ENCODE measurements around the gene CDH18. TPM values are rescaled to one million over a fixed set of nuclear protein-coding genes. Genes with fewer than 3 reads are reported as not detected.

Gene CDH18
- total and polyA plus RNA-seq, 2 of the 4 experiments (the other 2 are of a cell fraction): 0.24 to 1.1 TPM

GRCh38 chr5:19880458-19880857 lies 107.5 kb downstream of the CDH18 start:
- CTCF ChIA-PET: no interaction called here
- in situ Hi-C loops (cut with MboI; ENCODE audit: low sequenced_read_pairs) (no loop called here), intact Hi-C loops (cut with micrococcal nuclease) (no loop called here), dilution Hi-C loops (cut with HindIII; ENCODE audit: low sequenced_read_pairs, unreplicated experiment) (no loop called here)
- H2BK120ac ChIP-seq (ENCODE audit: low read depth, low read length): no peak overlapping the region
- H2BK5ac ChIP-seq (ENCODE audit: low read depth, low read length, poor library complexity, severe bottlenecking): no peak overlapping the region
- H3K14ac ChIP-seq (replicated peaks; ENCODE audit: low read depth, low read length): no peak overlapping the region
- H3K79me1 ChIP-seq (ENCODE audit: low read depth in 1 of 2, low read length in 2 of 2): no peaks in the 10 kb centered on the region
- H3K18ac ChIP-seq (ENCODE audit: low read depth, low read length): no peak overlapping the region
- H2AK5ac ChIP-seq (ENCODE audit: low read depth, low read length): no peak overlapping the region
- no peak overlapping the region for H3K9ac ChIP-seq (ENCODE audit: low read depth, low read length)
- no peak overlapping the region for H4K8ac ChIP-seq (ENCODE audit: low read depth in 2 of 2, low read length in 2 of 2)
- H3K4ac ChIP-seq (ENCODE audit: low read depth, low read length): no peak overlapping the region
- H3K4me2 ChIP-seq (ENCODE audit: low read depth, low read length): no peak overlapping the region
- H3K27me3 ChIP-seq (ENCODE audit: control insufficient read depth, insufficient read depth, low read length): no peaks in the 10 kb centered on the region
- no peak overlapping the region for H3K56ac ChIP-seq (ENCODE audit: extremely low read depth, insufficient read depth, low read length)
- no peak overlapping the region for H3K23ac ChIP-seq (ENCODE audit: low read depth, low read length)
- no peak overlapping the region for H4K5ac ChIP-seq (ENCODE audit: low read depth, low read length)
- 0 out of 2 replicates have a peak, but pooled peaks cover 2% of the 10 kb centered on the region for H3K4me1 ChIP-seq (ENCODE audit: control insufficient read depth, insufficient read depth, low read length)
- no peak overlapping the region for H2BK15ac ChIP-seq (ENCODE audit: low read depth, low read length)
- ATAC-seq (ENCODE audit: low read depth): no peak
- no peak overlapping the region for H2AFZ ChIP-seq (replicated peaks; ENCODE audit: low read length, poor library complexity)
- DNase-seq: no peak
- POLR2A ChIA-PET (ENCODE audit: unreplicated experiment): no interaction called here
- no peaks in the 10 kb centered on the region for H4K20me1 ChIP-seq (ENCODE audit: insufficient read depth, low read length)
- no peak overlapping the region for H3K27ac ChIP-seq (ENCODE audit: insufficient read depth, low read length)
- H4K91ac ChIP-seq (ENCODE audit: insufficient read depth, low read depth, low read length): no peak overlapping the region
- H3K4me3 ChIP-seq (ENCODE audit: insufficient read depth, low read depth, low read length): no peak overlapping the region
- H2BK20ac ChIP-seq (ENCODE audit: low read depth, low read length): no peak overlapping the region
- H3K9me1 ChIP-seq (ENCODE audit: insufficient read depth, low read length): no peaks in the 10 kb centered on the region
- H3K9me3 ChIP-seq (ENCODE audit: control insufficient read depth, insufficient read depth, low read length): no peaks in the 10 kb centered on the region
- no TSS peak for BruUV-seq (replicated peaks)
- H3K36me3 ChIP-seq (ENCODE audit: control insufficient read depth, insufficient read depth, low read length): no peaks in the 10 kb centered on the region
- no peak overlapping the region for H2AK9ac ChIP-seq (replicated peaks; ENCODE audit: low read depth, low read length, poor library complexity)
- no peak for TF ChIP-seq MXI1 (IDR thresholded peaks at IDR 0.05; ENCODE audit: borderline replicate concordance, low read depth, low read length)
- TF ChIP-seq CTCF (conservative IDR thresholded peaks at IDR 0.05; ENCODE audit: low read depth, low read length): no peak
- no peak for TF ChIP-seq RFX5 (IDR thresholded peaks at IDR 0.05; ENCODE audit: low read depth, low read length)
- no peak for TF ChIP-seq ELK1 (IDR thresholded peaks at IDR 0.05; ENCODE audit: borderline replicate concordance, low read depth, low read length)
- TF ChIP-seq MAZ (IDR thresholded peaks at IDR 0.05; ENCODE audit: borderline replicate concordance, low read depth, low read length): no peak
- TF ChIP-seq POLR2A (IDR thresholded peaks at IDR 0.05; ENCODE audit: low read depth, low read length): no peak
- no peak for TF ChIP-seq RCOR1 (IDR thresholded peaks at IDR 0.05; ENCODE audit: insufficient replicate concordance, low read length)
- no peak for TF ChIP-seq CEBPB (IDR thresholded peaks at IDR 0.05; ENCODE audit: low read depth, low read length)
- TF ChIP-seq FOS (IDR thresholded peaks at IDR 0.05; ENCODE audit: low read depth, low read length): no peak
- TF ChIP-seq BHLHE40 (IDR thresholded peaks at IDR 0.05; ENCODE audit: low read depth, low read length): no peak
- no peak for TF ChIP-seq USF2 (IDR thresholded peaks at IDR 0.05; ENCODE audit: low read depth, low read length)
